Stimulated activated naive CD8-positive, alpha-beta T cell treated with anti-CD3 and anti-CD28 coated beads, Interleukin-15, Interleukin-2, amounts not matched to agents 100 ng/mL and 50 ng/mL, for 24 hours (primary cell): ENCODE data around the gene ZNF318.
"Not testable (repeated sequence)": the region's sequence is repeated elsewhere in the genome, so short reads cannot be mapped to it uniquely, and the experiment has no call there.

ENCODE experiments used
- H3K27ac Mint-ChIP-seq: one replicate; pipeline ENCODE4 v1.8.0; 2021; ENCODE audit warnings: mild to moderate bottlenecking, mixed read lengths
- H3K27me3 Mint-ChIP-seq: one replicate; pipeline ENCODE4 v1.8.0; 2021; ENCODE audit warnings: mixed read lengths
- H3K36me3 Mint-ChIP-seq: one replicate; pipeline ENCODE4 v1.8.0; 2021; ENCODE audit warnings: low read depth, mixed read lengths
- H3K4me1 Mint-ChIP-seq: one replicate; pipeline ENCODE4 v1.8.0; 2021; ENCODE audit warnings: low read depth, mixed read lengths
- H3K4me3 Mint-ChIP-seq: one replicate; pipeline ENCODE4 v1.8.0; 2021; ENCODE audit warnings: mild to moderate bottlenecking, mixed read lengths
- H3K9me3 Mint-ChIP-seq: one replicate; pipeline ENCODE4 v1.8.0; 2021; ENCODE audit warnings: mixed read lengths

The ZNF318 gene, protein sequence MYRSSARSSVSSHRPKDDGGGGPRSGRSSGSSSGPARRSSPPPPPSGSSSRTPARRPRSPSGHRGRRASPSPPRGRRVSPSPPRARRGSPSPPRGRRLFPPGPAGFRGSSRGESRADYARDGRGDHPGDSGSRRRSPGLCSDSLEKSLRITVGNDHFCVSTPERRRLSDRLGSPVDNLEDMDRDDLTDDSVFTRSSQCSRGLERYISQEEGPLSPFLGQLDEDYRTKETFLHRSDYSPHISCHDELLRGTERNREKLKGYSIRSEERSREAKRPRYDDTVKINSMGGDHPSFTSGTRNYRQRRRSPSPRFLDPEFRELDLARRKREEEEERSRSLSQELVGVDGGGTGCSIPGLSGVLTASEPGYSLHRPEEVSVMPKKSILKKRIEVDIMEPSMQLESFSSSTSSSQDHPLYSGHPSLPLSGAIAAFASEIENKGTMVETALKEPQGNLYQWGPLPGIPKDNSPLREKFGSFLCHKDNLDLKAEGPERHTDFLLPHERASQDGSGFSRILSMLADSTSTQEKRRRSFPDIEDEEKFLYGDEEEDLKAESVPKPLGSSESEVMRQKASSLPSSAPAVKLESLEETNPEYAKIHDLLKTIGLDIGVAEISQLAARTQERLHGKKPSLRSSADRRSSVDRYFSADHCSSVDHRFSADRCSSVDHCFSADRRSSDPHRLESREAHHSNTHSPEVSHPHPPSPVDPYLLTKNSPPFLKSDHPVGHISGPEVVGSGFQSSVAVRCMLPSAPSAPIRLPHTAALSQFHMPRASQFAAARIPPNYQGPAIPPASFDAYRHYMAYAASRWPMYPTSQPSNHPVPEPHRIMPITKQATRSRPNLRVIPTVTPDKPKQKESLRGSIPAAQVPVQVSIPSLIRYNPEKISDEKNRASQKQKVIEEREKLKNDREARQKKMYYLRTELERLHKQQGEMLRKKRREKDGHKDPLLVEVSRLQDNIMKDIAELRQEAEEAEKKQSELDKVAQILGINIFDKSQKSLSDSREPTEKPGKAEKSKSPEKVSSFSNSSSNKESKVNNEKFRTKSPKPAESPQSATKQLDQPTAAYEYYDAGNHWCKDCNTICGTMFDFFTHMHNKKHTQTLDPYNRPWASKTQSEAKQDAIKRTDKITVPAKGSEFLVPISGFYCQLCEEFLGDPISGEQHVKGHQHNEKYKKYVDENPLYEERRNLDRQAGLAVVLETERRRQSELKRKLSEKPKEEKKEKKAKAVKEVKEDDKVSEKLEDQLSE (N-terminal part only)

GRCh38 chr6:43369174-43370002, at the start of gene ZNF318:
TSS of gene ZNF318 (minus strand) at chr6:43369647. CDS start at chr6:43369365, 282 bp downstream.
- no peaks in the 10 kb centered on the region for H3K27me3 Mint-ChIP-seq
- peaks cover 41% of the 10 kb centered on the region for H3K4me1 Mint-ChIP-seq

DNA sequence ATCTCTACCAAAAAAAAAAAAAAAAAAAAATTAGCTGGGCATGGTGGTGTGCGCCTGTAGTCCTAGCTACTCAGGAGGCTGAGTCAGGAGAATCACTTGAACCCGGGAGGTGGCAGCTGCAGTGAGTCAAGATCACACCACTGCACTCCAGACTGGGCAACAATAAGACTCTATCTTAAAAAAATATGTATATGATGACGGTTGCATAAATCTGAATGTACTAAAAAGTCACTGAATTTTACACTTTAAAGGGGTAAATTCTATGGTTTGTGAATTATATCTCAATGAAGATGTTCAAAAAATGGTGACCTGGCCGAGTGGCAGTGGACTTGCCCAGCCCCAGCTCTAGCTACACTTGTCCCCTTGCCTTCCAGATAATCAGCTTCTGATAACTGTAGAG, 47.5 kb upstream of the ZNF318 start:
- no peak overlapping the region for H3K27ac Mint-ChIP-seq
- no peaks in the 10 kb centered on the region for H3K4me1 Mint-ChIP-seq
- no peaks in the 10 kb centered on the region for H3K9me3 Mint-ChIP-seq
- H3K36me3 Mint-ChIP-seq: no peaks in the 10 kb centered on the region
- no peak overlapping the region for H3K4me3 Mint-ChIP-seq
- no peaks in the 10 kb centered on the region for H3K27me3 Mint-ChIP-seq

More at GRCh38 chr6:43369174-43370002, at the start of gene ZNF318:
- Mint-ChIP-seq H3K36me3 (peaks cover 8% of the 10 kb centered on the region), H3K27ac (peak within 1 kb of the TSS; percentile 93), H3K4me3 (peak within 1 kb of the TSS; percentile 87), H3K9me3 (no peaks in the 10 kb centered on the region)

GRCh38 chr6:43415275-43415674, 45.8 kb upstream of the ZNF318 start:
- H3K27ac Mint-ChIP-seq, H3K9me3 Mint-ChIP-seq, H3K27me3 Mint-ChIP-seq, H3K4me1 Mint-ChIP-seq, H3K4me3 Mint-ChIP-seq, H3K36me3 Mint-ChIP-seq: not testable (repeated sequence)

DNA sequence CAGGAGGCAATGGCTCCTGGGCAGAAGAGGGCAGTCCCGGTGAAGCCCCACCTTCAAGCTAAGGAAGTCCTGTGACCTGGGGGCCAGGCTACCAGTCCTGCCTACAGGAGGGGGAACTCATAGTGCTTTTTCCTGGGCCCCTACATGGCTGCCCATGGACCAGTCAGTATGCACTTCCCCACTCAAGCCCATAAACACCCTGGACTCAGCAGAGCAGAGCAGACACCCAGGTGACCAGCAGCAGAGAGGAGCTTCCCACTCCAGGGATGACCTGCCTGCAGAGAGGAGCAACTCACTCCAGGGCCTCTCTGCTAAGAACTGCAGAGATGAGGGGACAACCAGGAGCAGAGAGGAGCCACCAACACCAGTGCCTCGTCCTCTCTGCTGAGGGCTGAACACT, 43.6 kb upstream of the ZNF318 start:
- no peaks in the 10 kb centered on the region for H3K9me3 Mint-ChIP-seq
- peaks cover 4% of the 10 kb centered on the region for H3K27me3 Mint-ChIP-seq
- no peaks in the 10 kb centered on the region for H3K4me1 Mint-ChIP-seq
- H3K27ac Mint-ChIP-seq: no peak overlapping the region
- H3K4me3 Mint-ChIP-seq: no peak overlapping the region
- no peaks in the 10 kb centered on the region for H3K36me3 Mint-ChIP-seq

DNA sequence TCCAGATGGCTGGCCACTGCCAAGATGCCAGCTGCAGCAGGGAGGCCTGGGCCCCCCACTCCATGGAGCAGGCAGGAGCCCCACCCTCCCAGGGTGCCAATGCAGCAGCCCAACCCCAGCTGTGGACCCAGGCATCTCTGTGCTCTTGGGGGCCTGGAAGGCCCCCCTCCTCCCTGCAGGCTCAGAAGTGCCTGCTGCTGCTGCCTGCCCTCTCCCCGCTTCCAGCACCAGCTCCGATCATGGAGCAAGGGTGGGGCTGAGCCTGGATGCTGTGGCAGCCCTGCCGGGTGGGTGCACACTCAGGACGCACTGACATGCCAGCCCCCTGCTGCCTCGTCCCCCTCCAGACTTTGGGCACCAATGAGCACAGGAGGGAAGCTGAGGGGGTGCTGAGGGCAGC, 43.1 kb upstream of the ZNF318 start:
- Mint-ChIP-seq H3K27ac (no peak overlapping the region), H3K36me3 (no peaks in the 10 kb centered on the region), H3K4me1 (no peaks in the 10 kb centered on the region), H3K4me3 (no peak overlapping the region), H3K27me3 (peaks cover 5% of the 10 kb centered on the region), H3K9me3 (no peaks in the 10 kb centered on the region)

- H3K4me3 Mint-ChIP-seq, H3K9me3 Mint-ChIP-seq, H3K36me3 Mint-ChIP-seq, H3K27me3 Mint-ChIP-seq, H3K27ac Mint-ChIP-seq, H3K4me1 Mint-ChIP-seq: not testable (repeated sequence)
Observed at GRCh38 chr6:43410776-43411175, 41.3 kb upstream of the ZNF318 start.

DNA sequence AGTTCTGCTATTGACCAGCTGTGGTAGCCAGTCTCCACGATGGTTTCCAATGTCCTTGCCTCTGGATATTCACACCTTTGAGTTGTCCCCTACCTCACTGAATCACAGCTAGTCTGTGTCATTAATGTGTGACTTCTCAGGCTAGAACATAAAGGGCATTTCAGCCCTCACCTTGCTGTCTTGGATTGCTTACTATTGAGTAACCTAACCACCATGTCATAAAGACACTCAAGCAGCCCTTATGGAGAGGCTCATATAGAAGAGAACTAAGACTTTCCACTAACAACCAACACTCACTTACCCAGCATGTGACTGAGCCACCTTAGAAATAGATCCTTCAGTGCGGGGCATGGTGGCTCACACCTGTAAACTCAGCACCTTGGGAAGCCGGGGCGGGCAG, 38.8 kb upstream of the ZNF318 start:
- H3K4me1 Mint-ChIP-seq: no peaks in the 10 kb centered on the region
- H3K27ac Mint-ChIP-seq: no peak overlapping the region
- H3K4me3 Mint-ChIP-seq: no peak overlapping the region
- H3K36me3 Mint-ChIP-seq: no peaks in the 10 kb centered on the region
- H3K27me3 Mint-ChIP-seq: peaks cover 20% of the 10 kb centered on the region
- no peaks in the 10 kb centered on the region for H3K9me3 Mint-ChIP-seq

DNA sequence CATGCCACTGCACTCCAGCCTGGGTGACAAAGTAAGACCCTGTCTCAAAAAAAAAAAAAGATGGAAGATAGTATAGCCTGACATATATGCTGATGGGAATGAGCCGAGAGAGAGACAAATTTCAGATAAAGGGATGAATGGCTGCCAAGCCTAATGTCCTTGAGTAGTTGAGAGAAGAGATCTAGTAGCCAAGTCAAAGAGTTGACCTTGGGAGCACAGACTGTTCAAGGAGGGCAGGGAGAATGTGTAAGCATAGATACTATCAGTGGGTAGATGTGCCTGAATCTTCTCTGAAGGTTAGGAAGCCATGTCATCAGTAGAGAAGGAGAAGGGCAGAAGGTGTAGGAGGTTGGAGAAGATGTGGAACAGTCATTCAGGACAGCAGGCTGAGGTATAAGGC, 37.8 kb upstream of the ZNF318 start:
- H3K27me3 Mint-ChIP-seq: peaks cover 23% of the 10 kb centered on the region
- no peaks in the 10 kb centered on the region for H3K9me3 Mint-ChIP-seq
- H3K4me1 Mint-ChIP-seq: no peaks in the 10 kb centered on the region
- H3K36me3 Mint-ChIP-seq: no peaks in the 10 kb centered on the region
- H3K4me3 Mint-ChIP-seq: no peak overlapping the region
- H3K27ac Mint-ChIP-seq: no peak overlapping the region

DNA sequence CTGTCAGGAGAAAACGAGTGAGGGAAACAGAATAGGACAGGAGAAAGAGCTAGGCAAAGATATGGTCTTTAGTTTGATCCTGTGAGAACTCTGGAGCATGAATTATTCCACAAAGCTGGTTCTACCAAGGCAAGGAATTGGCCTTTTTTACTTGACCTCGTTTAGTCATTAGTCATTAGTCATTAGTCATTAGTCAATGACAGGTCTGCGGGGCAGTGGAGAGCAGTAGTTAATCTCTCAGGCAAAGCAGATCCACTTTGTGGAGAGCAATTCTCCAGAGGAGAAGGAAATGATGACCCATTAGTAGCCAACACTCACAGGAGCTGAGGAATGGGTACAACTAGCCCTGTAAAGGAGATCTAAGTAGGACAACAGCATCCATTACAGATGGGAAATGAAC, 35.9 kb upstream of the ZNF318 start:
- Mint-ChIP-seq H3K4me1 (no peaks in the 10 kb centered on the region), H3K27me3 (peaks cover 23% of the 10 kb centered on the region), H3K4me3 (no peak overlapping the region)

DNA sequence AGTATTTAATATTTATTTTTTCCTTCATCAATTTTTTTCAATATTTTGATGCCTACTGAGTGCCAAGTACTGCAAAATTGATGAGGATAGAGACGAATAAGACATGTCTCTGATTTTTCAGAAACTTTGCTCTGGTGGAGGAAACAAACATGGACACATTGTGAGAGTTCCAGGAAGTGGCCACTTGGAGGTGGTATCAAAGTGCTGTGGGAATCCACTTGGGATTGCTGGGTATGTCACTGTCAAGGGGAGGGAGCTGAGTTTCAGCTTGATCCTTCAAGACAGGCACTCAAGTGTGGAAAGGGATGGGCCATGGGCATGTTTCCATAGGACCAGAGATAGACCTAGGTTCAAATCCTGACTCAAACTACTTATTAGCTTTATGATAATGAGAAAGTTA, 33.4 kb upstream of the ZNF318 start:
- Mint-ChIP-seq H3K4me1 (peaks cover 2% of the 10 kb centered on the region), H3K27ac (no peak overlapping the region), H3K9me3 (no peaks in the 10 kb centered on the region), H3K4me3 (no peak overlapping the region), H3K27me3 (peaks cover 18% of the 10 kb centered on the region), H3K36me3 (no peaks in the 10 kb centered on the region)

More for the DNA sequence above, 35.9 kb upstream of the ZNF318 start:
- no peaks in the 10 kb centered on the region for H3K9me3 Mint-ChIP-seq
- H3K27ac Mint-ChIP-seq: no peak overlapping the region
- H3K36me3 Mint-ChIP-seq: no peaks in the 10 kb centered on the region

DNA sequence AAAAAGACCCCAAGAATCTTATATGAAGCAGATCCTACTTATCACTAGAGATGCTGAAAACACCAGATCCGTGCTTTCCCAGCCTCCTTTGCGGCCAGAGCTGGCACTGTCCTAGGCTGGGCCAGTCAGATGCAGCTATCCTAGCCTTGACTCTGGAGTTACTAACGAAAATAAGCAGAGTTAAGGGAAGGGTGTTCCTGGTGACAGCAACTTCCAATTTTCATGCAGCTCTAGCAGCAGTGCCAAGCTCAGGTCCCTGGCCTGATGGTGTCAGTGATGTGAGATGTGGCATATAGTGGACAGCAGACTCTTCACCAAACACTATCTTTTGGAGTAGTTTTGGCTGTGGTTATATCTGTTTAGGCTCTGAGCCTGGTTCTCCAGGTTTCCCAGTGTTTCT, 32.3 kb upstream of the ZNF318 start:
- peaks cover 3% of the 10 kb centered on the region for H3K4me1 Mint-ChIP-seq
- no peaks in the 10 kb centered on the region for H3K36me3 Mint-ChIP-seq
- H3K4me3 Mint-ChIP-seq: no peak overlapping the region
- H3K27ac Mint-ChIP-seq: no peak overlapping the region
- H3K9me3 Mint-ChIP-seq: no peaks in the 10 kb centered on the region
- H3K27me3 Mint-ChIP-seq: peaks cover 15% of the 10 kb centered on the region

- H3K27me3 Mint-ChIP-seq: peaks cover 8% of the 10 kb centered on the region
Observed at GRCh38 chr6:43399932-43400487, 30.6 kb upstream of the ZNF318 start.

DNA sequence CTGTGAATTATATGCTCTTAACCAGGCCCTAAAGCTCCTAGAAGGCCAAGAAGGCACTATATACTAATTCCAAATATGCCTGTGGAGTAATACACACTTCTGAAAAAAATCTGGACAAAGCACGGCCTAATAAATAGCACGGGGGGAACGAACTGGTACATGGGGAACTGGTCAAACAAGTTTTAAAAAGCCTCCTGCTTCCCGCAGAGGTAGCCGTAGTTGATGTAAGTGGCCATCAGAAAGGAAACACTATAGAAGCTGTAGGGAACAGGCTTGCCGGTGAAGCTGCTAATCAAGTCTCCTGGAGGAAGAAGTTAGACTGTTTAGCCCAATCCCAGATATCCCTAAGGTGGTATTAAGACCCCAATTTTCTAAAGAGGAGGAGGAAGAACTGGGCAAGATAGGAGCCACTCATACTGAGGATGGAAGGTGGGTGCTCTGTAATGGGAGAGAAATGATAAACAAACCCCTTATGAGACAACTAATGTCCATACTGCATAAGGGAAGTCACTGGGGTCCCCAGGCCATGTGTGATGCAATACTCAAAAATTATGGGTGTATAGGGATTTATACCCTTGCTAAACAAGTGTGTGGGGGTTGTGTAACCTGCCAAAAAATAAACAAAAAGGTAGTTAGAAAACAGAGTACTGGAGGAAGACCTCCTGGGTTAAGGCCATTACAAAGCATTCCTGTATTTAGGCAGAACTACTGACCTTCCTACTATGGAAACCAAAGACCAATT, 27.1 kb upstream of the ZNF318 start:
- no peaks in the 10 kb centered on the region for H3K36me3 Mint-ChIP-seq
- H3K4me1 Mint-ChIP-seq: peaks cover 22% of the 10 kb centered on the region
- peaks cover 16% of the 10 kb centered on the region for H3K27me3 Mint-ChIP-seq
- H3K27ac Mint-ChIP-seq: no peak overlapping the region
- H3K9me3 Mint-ChIP-seq: no peaks in the 10 kb centered on the region
- H3K4me3 Mint-ChIP-seq: no peak overlapping the region

More at GRCh38 chr6:43399932-43400487, 30.6 kb upstream of the ZNF318 start:
- H3K4me3 Mint-ChIP-seq: no peak overlapping the region
- peaks cover 3% of the 10 kb centered on the region for H3K4me1 Mint-ChIP-seq
- no peaks in the 10 kb centered on the region for H3K9me3 Mint-ChIP-seq
- H3K27ac Mint-ChIP-seq: no peak overlapping the region
- H3K36me3 Mint-ChIP-seq: no peaks in the 10 kb centered on the region
